ENCODE measurements around the gene TMEM63C.

Gene TMEM63C

DNA sequence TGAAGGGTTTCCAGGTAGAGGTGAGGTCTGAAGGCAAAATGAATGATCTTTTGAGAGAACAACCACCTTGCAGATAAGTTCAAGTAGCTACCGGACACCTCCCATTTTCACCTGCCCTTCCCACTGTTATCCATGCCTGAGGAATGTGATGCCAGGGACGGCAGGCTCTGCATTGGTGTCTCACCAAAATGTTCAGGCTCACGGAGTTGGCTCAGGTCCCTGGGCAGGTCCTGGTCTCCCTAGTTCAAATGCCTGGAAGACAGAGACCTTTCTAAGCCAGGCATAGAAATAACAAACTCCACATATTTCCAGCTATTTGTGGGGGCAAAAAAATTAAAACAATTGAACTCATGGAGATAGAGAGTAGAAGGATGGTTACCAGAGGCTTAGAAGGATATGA is 36.0 kb downstream of the TMEM63C start:
- peaks cover 0 to 7% (median 3%) of the 10 kb centered on the region in 4 experiments for H3K4me1 ChIP-seq (ENCODE audit: control extremely low read depth in 1 of 4, control insufficient read depth in 4 of 4, insufficient read depth in 4 of 4, low read length in 3 of 4)
- no peak overlapping the region for H3K4me3 ChIP-seq (ENCODE audit: control insufficient read depth in 1 of 7, extremely low read depth in 1 of 7, insufficient read depth in 4 of 7, low read depth in 2 of 7, low read length in 6 of 7)
- no peak overlapping the region for H3K27ac ChIP-seq (ENCODE audit: insufficient read depth in 1 of 2, low read depth in 1 of 2, low read length in 2 of 2, poor library complexity in 1 of 2, severe bottlenecking in 2 of 2)
- no peak for DNase-seq
- no peaks in the 10 kb centered on the region for H3K9me3 ChIP-seq (ENCODE audit: control extremely low read depth in 1 of 5, control insufficient read depth in 4 of 5, insufficient read depth in 2 of 5, low read depth in 1 of 5, low read length in 4 of 5)
- H3K36me3 ChIP-seq (ENCODE audit: control insufficient read depth in 4 of 4, insufficient read depth in 4 of 4, low read length in 3 of 4): no peaks in the 10 kb centered on the region
- ChIA-PET CTCF (interaction anchor here (0.9 to 1.3 kb wide), 3 partner anchors 14 to 66 kb away, joined by 3 to 4 read pairs (median 4); no protein-coding TSS in a partner anchor), POLR2A (no interaction called here)
- 80% methylated on average over 3 of the region's 3 CpGs for WGBS (ENCODE audit: insufficient coverage)
- H3K27me3 ChIP-seq (replicated peaks in 2 of 5; ENCODE audit: control insufficient read depth in 4 of 5, insufficient read depth in 5 of 5, low read length in 4 of 5): peaks cover 0 to 44% (median 5%) of the 10 kb centered on the region in 5 experiments

DNA sequence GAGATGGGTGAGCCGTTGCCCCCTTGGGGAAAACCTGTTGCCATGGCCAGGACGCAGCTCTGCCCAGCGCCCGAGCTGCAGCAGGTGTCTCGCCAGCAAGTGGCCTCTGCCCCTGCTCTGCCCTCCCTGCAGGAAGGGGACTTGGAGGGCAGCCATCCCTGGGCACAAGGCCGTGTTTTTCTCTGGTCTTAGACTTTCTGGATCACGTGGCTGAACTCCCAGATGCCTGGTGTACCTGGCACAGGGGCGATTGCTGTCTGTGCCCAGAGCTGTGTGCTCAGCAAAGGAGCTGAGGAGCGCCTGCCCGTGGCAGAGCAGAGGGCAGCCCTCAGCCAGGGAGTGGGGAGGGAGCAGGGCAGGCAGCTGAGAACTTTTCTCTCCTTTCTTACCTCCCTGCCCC is 38.0 kb downstream of the TMEM63C start:
- WGBS (ENCODE audit: insufficient coverage): 60% methylated on average over 10 of the region's 10 CpGs
- Histone ChIP-seq H3K4me3 (ENCODE audit: control insufficient read depth in 1 of 7, extremely low read depth in 1 of 7, insufficient read depth in 4 of 7, low read depth in 2 of 7, low read length in 6 of 7) (no peak overlapping the region), H3K27me3 (replicated peaks in 2 of 5; ENCODE audit: control insufficient read depth in 4 of 5, insufficient read depth in 5 of 5, low read length in 4 of 5) (peaks cover 0 to 39% (median 10%) of the 10 kb centered on the region in 5 experiments), H3K4me1 (ENCODE audit: control extremely low read depth in 1 of 4, control insufficient read depth in 4 of 4, insufficient read depth in 4 of 4, low read length in 3 of 4) (peaks cover 0 to 10% (median 3%) of the 10 kb centered on the region in 4 experiments), H3K9me3 (ENCODE audit: control extremely low read depth in 1 of 5, control insufficient read depth in 4 of 5, insufficient read depth in 2 of 5, low read depth in 1 of 5, low read length in 4 of 5) (no peaks in the 10 kb centered on the region), H3K27ac (ENCODE audit: insufficient read depth in 1 of 2, low read depth in 1 of 2, low read length in 2 of 2, poor library complexity in 1 of 2, severe bottlenecking in 2 of 2) (no peak overlapping the region), H3K36me3 (ENCODE audit: control insufficient read depth in 4 of 4, insufficient read depth in 4 of 4, low read length in 3 of 4) (no peaks in the 10 kb centered on the region)
- POLR2A ChIA-PET: no interaction called here
- CTCF ChIA-PET: no interaction called here
- no peak for DNase-seq

DNA sequence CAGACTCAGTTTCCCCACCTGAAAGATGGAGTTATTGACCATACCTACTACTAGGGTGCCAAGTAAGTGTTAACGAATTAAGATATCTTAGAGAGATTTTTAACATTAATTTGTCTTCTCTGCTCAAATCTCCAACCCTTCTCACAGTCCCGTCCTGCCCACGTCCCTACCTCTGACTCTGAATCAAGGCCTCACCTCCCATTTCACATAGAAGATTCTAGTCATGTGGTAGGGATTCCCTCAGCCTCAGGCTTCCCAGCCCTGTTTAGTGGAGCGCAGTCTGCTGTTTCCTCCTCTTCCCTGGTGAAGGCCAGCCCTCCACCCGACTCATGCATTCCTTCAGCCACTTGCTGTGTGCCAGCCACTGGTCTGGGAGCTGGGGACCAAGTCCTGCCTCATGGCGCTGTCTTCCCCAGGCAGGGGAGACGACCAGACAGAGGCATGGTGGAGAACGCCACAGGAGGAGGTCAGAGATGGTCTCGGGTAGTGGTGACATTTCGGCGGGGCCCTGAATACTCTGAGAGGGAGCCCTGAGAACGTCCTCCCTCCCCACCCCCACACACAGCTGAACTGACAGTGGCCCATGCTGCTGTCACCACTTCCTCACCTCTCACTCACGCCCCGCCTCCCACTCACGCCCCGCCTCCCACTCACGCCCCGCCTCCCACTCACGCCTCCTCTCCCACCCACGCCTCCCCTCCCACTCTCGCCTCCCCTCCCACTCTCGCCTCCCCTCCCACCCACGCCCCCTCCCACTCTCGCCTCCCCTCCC is 38.8 kb downstream of the TMEM63C start:
- WGBS (ENCODE audit: insufficient coverage): 68% methylated on average over 10 of the region's 24 CpGs
- Histone ChIP-seq H3K36me3 (ENCODE audit: control insufficient read depth in 4 of 4, insufficient read depth in 4 of 4, low read length in 3 of 4) (no peaks in the 10 kb centered on the region), H3K4me1 (ENCODE audit: control extremely low read depth in 1 of 4, control insufficient read depth in 4 of 4, insufficient read depth in 4 of 4, low read length in 3 of 4) (peaks cover 0 to 10% (median 3%) of the 10 kb centered on the region in 4 experiments), H3K9me3 (ENCODE audit: control extremely low read depth in 1 of 5, control insufficient read depth in 4 of 5, insufficient read depth in 2 of 5, low read depth in 1 of 5, low read length in 4 of 5) (no peaks in the 10 kb centered on the region), H3K27ac (ENCODE audit: insufficient read depth in 1 of 2, low read depth in 1 of 2, low read length in 2 of 2, poor library complexity in 1 of 2, severe bottlenecking in 2 of 2) (no peak overlapping the region), H3K27me3 (replicated peaks in 2 of 5; ENCODE audit: control insufficient read depth in 4 of 5, insufficient read depth in 5 of 5, low read length in 4 of 5) (peaks cover 0 to 34% (median 10%) of the 10 kb centered on the region in 5 experiments), H3K4me3 (ENCODE audit: control insufficient read depth in 1 of 7, extremely low read depth in 1 of 7, insufficient read depth in 4 of 7, low read depth in 2 of 7, low read length in 6 of 7) (no peak overlapping the region)
- ChIA-PET CTCF (no interaction called here), POLR2A (no interaction called here)
- DNase-seq: no peak

DNA sequence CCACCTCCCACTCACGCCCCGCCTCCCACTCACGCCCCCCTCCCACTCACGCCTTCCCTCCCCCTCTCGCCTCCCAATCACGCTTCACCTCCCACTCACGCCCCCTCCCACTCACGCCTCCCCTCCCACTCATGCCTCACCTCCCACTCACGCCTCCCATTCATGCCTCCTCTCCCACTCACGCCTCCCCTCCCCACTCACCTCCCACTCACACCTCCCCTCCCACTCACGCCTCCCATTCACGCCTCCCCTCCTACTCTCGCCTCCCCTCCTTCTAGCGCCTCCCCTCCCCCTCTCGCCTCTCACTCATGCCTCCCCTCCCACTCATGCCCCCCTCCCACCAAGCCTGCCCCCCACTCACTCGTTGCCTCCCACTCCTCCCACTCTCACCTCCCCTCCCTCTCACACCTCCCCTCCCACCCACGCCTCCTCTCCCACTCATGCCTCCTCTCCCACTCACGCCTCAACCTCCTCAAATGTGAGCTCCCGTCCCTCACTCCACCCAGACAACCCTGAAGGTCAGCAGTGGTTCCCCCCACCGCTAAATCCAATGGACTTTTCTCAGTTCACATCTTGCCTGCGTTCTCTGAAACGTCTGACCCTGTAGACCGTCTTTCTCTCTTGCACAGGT is 39.8 kb downstream of the TMEM63C start:
- DNase-seq: no peak
- no peak overlapping the region for H3K4me3 ChIP-seq (ENCODE audit: control insufficient read depth in 1 of 7, extremely low read depth in 1 of 7, insufficient read depth in 4 of 7, low read depth in 2 of 7, low read length in 6 of 7)
- H3K4me1 ChIP-seq (ENCODE audit: control extremely low read depth in 1 of 4, control insufficient read depth in 4 of 4, insufficient read depth in 4 of 4, low read length in 3 of 4): peaks cover 0 to 10% (median 3%) of the 10 kb centered on the region in 4 experiments
- ChIA-PET CTCF (interaction anchor here (1.6 kb wide), 2 partner anchors 9 to 16 kb away, joined by 4 read pairs; no protein-coding TSS in a partner anchor), POLR2A (no interaction called here)
- H3K27me3 ChIP-seq (replicated peaks in 2 of 5; ENCODE audit: control insufficient read depth in 4 of 5, insufficient read depth in 5 of 5, low read length in 4 of 5): peaks cover 0 to 28% (median 5%) of the 10 kb centered on the region in 5 experiments
- no peak overlapping the region for H3K27ac ChIP-seq (ENCODE audit: insufficient read depth in 1 of 2, low read depth in 1 of 2, low read length in 2 of 2, poor library complexity in 1 of 2, severe bottlenecking in 2 of 2)
- H3K9me3 ChIP-seq (ENCODE audit: control extremely low read depth in 1 of 5, control insufficient read depth in 4 of 5, insufficient read depth in 2 of 5, low read depth in 1 of 5, low read length in 4 of 5): no peaks in the 10 kb centered on the region
- H3K36me3 ChIP-seq (ENCODE audit: control insufficient read depth in 4 of 4, insufficient read depth in 4 of 4, low read length in 3 of 4): no peaks in the 10 kb centered on the region
- 83% methylated on average over 12 of the region's 23 CpGs for WGBS (ENCODE audit: insufficient coverage)

DNA sequence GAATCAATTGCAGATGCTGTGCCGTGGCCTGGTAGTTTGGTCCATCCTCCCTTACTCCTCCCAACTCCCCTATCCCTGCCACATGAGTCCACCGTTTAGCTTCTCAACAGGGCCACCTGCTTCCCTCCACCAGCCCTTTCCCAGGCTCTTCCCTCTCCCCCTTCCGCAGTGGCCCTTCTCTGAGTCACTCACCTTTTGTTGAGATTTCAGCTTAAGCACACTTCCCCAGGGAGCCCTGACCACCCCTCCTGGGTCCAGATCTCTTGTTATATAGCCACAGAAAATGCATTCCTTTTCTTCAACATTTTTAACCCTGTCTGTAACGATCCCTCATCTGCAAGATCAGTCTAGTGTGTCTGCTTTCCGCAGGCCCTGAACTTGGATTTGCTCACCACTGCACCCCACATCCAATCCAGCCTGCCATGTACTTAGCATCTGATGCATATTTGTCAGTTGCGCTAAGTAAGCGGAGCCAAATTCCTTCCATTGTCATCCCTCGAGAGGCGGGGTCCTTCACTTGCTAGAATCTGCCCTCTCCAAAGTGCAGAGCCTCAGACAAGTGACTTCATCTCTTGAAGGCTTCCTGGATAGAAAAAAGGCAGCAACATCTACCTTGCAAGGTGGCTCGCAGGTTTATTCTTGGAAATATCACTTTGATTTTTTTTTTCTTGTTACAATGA is 41.1 kb downstream of the TMEM63C start:
- Histone ChIP-seq H3K27me3 (replicated peaks in 2 of 5; ENCODE audit: control insufficient read depth in 4 of 5, insufficient read depth in 5 of 5, low read length in 4 of 5) (peaks cover 0 to 19% (median 2%) of the 10 kb centered on the region in 5 experiments), H3K36me3 (ENCODE audit: control insufficient read depth in 4 of 4, insufficient read depth in 4 of 4, low read length in 3 of 4) (no peaks in the 10 kb centered on the region), H3K27ac (ENCODE audit: insufficient read depth in 1 of 2, low read depth in 1 of 2, low read length in 2 of 2, poor library complexity in 1 of 2, severe bottlenecking in 2 of 2) (no peak overlapping the region), H3K4me1 (ENCODE audit: control extremely low read depth in 1 of 4, control insufficient read depth in 4 of 4, insufficient read depth in 4 of 4, low read length in 3 of 4) (peaks cover 0 to 10% (median 3%) of the 10 kb centered on the region in 4 experiments), H3K9me3 (ENCODE audit: control extremely low read depth in 1 of 5, control insufficient read depth in 4 of 5, insufficient read depth in 2 of 5, low read depth in 1 of 5, low read length in 4 of 5) (no peaks in the 10 kb centered on the region), H3K4me3 (ENCODE audit: control insufficient read depth in 1 of 7, extremely low read depth in 1 of 7, insufficient read depth in 4 of 7, low read depth in 2 of 7, low read length in 6 of 7) (no peak overlapping the region)
- CTCF ChIA-PET: interaction anchor here (1.5 to 1.6 kb wide), 3 partner anchors 11 to 70 kb away, joined by 4 to 6 read pairs (median 4); no protein-coding TSS in a partner anchor
- no peak for DNase-seq
- POLR2A ChIA-PET: no interaction called here
- WGBS (ENCODE audit: insufficient coverage): 89% methylated on average over 8 of the region's 10 CpGs

DNA sequence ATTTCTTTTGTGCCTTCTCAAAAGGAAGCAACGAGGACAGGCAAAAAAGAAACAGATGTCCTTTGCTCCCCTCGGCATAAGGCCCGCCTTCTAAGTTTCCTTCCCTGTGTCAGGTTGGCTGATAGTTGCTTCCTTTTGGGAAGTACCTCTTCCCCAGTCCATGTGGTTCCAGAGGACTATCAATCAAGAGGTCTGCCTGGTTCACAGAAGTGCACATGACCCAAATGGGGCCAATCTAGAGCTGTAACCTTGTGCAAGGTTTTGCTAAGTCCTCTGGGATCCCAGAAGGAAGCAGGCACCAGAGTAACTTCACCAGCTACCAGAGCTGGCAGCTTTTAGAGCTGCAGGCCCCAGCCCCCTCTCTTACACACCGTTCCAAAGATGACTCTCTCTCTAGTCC is 42.6 kb downstream of the TMEM63C start:
- Histone ChIP-seq H3K36me3 (ENCODE audit: control insufficient read depth in 4 of 4, insufficient read depth in 4 of 4, low read length in 3 of 4) (no peaks in the 10 kb centered on the region), H3K9me3 (ENCODE audit: control extremely low read depth in 1 of 5, control insufficient read depth in 4 of 5, insufficient read depth in 2 of 5, low read depth in 1 of 5, low read length in 4 of 5) (no peaks in the 10 kb centered on the region), H3K4me3 (ENCODE audit: control insufficient read depth in 1 of 7, extremely low read depth in 1 of 7, insufficient read depth in 4 of 7, low read depth in 2 of 7, low read length in 6 of 7) (no peak overlapping the region), H3K27ac (ENCODE audit: insufficient read depth in 1 of 2, low read depth in 1 of 2, low read length in 2 of 2, poor library complexity in 1 of 2, severe bottlenecking in 2 of 2) (no peak overlapping the region), H3K4me1 (ENCODE audit: control extremely low read depth in 1 of 4, control insufficient read depth in 4 of 4, insufficient read depth in 4 of 4, low read length in 3 of 4) (peaks cover 0 to 9% (median 3%) of the 10 kb centered on the region in 4 experiments), H3K27me3 (replicated peaks in 2 of 5; ENCODE audit: control insufficient read depth in 4 of 5, insufficient read depth in 5 of 5, low read length in 4 of 5) (peaks cover 0 to 11% (median 0%) of the 10 kb centered on the region in 5 experiments)
- 20% methylated on average over 3 of the region's 4 CpGs for WGBS (ENCODE audit: insufficient coverage)
- ChIA-PET CTCF (interaction anchor here (1.5 kb wide), 1 partner anchor 92 kb away, joined by 4 read pairs; no protein-coding TSS in a partner anchor), POLR2A (interaction anchor here (0.6 kb wide), 1 partner anchor 140 kb away, joined by 3 read pairs; no protein-coding TSS in a partner anchor)
- DNase-seq: peak in 2 of 3 donors; percentile 20 to 28

Measured in common myeloid progenitor, CD34-positive (primary cell).